ENCODE data around the gene INS.

The INS gene

DNA sequence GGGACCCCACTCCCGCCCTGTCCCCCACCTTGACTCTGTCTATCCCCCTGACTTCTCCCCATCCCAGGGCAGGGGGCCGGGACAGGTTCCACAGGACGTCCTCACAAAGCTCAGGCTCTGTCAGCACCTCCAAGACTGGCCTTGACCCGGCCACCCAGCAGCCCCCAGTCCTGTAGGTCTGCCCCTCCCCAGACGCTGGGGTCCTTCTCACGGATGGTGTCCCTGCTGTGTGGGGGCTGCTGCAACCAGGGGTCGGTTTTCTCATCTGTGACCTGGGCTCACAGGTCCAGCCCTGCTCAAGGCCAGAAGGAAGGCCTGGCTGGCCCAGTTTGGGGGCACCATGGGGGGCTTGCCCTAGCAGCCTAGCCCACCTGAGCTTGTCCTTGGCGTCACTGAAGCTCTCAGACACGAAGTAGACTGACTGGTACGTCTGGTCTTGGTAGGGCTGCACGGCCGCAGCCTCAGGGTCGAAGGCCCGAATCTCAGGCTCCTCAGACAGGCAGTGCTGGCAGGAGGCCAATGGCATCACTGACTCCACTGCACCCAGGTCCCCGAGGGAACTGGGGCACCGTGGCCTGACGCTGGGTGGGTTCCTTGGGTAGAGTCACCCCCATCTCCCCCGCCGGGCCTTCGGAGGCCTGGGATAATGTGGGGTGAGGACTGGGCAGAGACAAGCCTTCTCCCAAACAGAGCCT is 4.0 kb upstream of the INS start:
- peak; percentile 37 for DNase-seq

DNA sequence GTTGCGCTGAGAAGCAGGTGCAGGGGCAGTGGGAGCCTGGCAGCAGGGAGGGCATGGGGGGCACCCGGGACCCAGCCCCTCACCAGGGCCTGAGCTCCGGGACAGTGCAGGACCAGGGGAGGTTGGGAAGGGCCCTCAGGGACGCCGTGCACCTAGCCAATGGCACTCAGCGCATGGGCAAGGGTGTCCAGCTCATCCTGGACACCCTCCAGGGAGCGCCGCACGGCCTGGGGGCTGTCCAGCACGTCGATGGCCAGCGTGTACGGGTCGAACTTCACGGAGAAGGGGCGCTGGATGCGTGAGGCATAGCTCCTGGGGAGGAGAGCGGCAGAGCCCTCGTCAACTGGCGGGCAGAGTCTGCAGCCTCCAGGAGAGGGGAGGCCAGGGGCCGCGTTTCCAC is 3.1 kb upstream of the INS start:
- no peak for DNase-seq

DNA sequence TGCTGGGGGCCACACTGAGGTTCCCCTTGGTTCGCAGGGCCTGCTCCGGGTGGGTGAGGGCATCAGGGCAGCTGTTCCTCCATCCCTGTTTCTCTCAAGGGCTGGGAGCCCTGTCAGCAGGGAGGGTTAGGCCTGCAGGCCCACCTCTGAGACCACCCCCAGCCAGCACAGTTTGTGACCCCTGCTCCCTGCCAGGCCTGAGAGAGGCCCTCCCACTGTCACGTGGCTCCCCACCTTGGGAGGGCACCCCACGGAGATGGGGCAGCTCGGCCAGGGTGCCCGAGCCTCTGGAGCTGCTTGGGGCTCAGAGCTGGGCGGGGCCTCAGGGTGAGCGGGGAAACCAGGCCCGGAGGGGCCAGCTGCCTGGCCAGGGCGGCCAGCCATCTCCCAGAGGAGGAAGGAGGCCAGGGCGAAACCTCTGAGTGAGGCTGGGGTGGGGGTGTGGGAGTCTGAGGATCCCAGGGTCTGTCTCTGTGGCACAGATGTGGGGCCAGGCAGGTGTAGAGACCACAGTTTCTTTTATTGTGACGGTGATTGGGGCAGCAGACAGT is 2.5 kb upstream of the INS start:
- DNase-seq: no peak

DNA sequence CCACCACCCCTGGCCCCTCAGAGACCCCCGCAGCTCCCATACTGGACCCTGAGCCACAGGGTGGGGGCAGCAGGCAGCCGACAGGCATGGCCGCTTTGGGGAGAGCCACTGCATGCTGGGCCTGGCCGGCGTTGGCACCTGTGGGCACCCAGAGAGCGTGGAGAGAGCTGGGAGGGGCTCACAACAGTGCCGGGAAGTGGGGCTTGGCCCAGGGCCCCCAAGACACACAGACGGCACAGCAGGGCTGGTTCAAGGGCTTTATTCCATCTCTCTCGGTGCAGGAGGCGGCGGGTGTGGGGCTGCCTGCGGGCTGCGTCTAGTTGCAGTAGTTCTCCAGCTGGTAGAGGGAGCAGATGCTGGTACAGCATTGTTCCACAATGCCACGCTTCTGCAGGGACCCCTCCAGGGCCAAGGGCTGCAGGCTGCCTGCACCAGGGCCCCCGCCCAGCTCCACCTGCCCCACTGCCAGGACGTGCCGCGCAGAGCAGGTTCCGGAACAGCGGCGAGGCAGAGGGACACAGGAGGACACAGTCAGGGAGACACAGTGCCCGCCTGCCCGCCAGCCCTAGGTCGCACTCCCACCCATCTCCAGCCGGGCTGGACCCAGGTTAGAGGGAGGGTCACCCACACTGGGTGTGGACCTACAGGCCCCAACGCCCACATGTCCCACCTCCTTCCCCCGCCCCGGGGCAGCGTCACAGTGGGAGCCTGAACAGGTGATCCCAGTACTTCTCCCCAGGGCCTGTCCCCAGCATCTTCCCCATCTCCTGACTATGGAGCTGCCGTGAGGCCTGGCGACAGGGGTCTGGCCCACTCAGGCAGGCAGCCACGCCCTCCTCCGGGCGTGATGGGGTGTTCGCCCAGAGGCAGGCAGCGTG is 1.2 kb downstream of the INS start:
- DNase-seq: no peak

DNA sequence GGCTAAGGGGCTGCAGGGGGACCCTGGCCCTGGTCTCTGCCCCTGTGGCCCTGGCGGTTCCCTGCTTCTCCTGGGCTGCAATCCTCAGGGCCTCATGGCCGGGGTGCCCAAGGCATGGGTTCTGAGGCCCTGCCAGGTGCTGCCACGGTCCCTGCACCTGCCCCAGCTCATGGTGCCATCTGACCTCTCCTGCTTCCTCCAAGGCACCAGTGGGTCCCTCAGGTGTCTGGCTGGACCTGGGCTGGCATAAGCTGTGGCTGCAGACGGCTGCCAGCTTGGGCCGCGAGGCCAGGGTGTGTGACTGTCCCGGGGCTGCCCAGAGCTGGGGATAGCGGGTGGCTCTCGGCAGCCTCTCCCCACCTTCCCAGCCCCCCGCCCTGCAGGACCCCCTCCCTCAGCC is 2.0 kb downstream of the INS start:
- no peak for DNase-seq

DNA sequence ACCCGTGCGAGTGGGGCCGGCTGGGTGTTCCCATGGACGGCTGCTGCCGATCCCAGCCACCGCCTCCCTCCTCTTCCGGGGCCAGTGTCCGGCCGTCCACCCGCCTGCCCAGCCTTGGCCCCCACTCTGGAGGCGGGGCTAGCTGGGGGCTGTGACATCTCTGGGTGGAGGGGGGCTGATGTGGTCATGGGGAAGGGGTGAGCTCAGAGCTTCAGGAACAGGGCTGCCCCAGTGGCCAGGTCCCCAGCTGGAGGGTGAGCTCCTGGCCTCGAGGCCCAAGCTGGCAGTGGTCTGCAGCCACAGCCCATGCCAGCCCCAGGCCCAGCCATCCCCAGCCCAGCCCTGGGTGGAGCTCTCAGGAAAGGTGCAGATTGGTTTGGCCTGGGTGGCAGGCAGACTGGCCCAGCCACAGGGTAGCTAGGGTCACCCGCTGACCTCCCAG is 2.7 kb downstream of the INS start:
- DNase-seq: no peak

DNA sequence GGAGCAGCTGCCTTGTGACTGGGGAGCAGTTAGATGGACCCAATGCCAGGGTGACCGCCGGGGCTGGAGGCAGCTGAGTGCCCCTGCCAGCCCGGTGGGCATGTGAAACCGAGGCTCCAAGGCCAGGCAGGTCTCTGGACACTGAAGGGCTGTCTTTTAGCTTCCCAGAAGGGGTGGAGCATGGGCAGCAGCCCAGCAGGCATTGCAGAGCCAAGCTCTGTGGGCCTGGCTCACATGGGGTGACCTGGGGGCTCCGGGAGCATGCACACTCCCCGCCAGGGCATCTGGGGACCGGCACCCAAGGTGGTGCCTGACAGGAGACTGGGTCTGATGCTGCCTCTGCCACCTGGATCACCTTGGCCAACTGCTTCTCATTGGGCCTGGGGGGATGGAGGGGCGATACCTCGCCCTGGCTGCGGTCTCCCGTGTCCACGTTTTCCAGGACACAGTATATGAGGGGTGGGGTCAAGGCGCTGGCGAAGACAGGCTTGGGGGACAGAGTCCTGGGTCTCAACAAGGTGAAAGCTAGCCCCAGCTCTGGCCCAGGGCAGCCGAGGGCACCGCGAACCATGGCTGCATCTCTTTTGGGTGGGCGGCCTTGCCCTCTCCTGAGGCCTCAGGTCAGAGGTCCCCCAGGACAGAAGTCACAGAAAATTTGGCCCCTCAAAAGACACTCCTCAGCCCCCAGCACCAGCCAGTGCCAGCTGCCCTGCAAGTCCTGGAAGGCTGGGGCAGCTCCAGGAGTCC is 3.5 kb downstream of the INS start:
- DNase-seq: no peak

DNA sequence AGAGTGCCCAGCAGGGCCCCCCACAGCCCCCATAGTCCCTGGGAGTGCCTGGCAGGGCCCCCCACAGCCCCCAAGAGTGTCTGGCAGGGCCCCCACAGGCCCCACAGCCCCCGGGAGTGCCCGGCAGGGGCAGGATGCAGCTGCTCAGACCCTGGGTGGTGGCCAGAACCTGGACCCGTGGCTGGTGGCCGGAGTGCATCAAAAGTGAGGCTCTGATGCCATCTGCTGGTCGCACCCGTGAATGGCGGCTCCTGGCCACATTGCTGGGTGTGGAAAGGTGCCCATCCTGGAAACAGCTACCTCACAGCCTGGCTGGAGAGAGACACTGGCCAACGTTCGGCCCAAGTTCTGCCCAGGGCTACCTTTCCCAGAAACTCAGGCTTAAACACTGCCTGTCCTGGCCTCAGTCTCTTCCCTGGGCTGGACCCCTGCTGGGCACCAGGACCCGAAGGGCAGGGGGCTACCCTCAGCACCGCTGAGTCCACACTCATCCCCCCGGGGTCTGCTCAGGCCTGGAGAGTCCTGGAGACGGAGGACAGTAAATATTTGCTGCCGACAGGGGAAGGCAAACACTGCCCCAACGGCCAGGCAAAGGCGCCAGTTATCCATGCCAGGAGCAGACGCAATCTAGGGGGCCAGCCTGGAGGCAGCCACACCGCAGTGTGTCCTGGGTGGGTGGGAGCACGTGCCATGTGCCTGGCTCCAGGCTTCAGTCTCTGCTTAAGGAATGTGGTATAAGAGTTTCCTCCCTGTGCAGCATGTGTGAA is 4.4 kb downstream of the INS start:
- DNase-seq: peak; percentile 85

DNA sequence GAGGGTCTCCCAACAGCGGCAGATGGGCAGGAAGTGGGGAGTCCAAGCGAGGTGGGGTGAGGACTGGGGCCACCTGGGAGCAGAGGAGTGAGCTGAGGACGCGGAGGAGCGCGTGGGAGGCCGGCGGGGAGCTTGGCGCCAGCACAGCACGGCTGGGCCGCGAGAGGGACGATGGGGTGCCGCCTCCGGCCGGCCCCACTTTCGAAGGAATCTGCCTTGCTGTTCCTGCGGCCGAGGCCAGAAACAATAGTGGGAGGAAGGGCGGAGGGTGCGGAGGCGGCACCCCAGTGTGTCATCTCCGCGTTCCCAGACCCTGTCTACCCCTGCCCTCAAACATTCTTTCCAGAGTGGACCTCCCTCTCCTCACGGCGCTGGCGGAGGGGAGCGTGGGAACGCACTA is 5.5 kb downstream of the INS start:
- DNase-seq: no peak

DNA sequence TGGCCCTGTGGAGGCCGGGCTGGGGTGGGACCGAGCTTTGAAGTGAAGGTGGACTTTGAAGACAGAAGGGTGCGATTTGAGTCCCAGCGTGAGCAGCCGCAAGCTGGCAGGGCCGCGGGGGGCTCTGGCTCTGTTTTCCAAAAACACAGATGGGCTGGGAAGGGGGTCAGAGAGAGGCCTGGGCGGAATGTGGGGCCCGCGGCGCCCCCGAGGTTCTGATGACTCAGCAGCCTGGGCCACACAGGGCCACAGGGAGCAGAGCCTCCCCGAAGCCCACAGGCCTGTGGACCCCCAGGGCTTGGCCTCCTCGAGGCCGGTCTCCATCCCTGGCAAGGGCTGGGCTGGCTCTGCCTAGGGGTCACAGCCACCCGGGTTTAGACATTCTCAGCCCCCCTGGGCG is 6.1 kb downstream of the INS start:
- no peak for DNase-seq

DNA sequence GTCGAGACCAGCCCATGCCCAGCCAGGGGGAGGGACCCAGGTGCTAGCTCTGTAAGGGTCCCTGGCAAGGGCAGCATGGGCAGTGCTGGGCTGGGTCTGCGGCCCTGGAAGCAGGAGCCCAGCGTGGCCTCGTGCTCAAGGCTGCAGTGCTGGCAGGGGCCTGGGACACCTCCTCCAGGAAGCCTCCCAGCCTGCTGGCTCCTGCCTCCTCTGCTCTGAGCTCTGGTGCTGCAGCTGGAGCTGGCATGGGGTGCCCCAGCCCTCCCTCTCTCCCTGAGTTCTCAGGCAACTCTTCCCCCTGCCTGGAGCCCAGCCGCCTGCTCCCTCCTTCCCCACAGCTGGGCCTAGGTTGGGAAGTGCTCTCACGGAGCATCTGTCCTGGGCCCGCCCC is 6.8 kb downstream of the INS start:
- no peak for DNase-seq

DNA sequence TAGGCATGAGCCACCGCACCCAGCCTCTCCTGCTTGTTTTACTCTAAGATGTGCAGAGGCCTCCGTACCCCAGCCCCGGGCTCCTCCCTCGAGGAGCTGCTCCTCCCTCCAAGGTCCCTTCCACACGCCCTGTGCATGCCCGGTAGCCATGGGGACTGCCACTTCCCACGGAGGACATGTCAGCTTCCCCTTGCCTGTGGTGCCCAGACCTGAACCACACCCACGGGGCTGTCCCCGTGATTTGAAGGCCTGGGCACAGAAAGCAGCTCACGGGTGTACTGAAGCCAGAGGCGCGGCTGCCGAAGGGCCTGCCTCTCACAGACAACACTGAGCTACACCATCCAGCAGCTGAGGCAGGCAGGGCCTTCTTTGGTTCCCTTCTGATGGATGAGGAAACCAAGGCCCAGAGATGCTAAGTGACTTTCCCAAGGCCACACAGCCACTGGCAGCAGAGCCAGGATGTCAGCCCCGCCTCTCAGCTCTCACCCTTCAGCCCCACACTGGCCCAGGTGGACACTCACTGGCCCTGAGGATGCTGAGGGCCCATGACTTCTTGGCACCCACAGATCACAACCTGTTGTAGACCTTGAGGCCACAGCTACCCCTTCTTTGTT is 7.3 kb downstream of the INS start:
- DNase-seq: no peak

DNA sequence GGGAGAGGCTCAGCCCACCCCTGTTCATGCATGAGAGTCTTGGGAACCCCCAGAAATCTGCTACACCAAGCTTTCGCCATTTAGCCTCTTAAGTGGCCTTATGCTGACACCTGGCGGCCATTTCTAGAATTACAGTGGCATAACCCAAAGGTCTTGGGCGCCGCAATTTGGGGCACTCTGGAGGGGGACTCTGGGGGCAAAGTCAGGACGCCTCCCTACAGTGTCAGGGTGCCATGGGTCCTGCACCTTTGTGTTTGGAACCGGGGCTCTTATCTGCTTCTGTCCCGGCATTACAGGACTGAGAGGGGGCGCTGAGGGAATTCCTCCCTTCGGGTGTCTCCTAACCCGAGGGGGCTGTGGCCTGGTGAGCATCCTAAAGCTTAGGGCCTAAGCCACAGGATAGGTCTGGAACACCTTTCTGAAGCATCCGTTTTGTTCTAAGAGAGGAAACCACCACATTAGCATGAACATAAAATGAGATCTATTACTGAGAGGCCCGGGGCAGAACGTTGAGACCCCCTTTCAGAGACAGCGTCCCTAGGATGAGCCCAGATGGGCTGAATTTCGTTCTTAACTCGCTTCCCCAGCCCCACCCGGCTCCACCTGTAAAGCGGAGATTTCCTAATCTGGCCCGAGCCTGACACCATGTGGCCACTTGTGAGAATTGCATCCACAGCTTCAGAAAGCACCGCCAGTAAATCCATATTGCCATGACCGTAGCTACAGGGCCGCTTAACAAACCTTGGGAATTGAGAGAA is 9.3 kb downstream of the INS start:
- DNase-seq: peak; percentile 92

DNA sequence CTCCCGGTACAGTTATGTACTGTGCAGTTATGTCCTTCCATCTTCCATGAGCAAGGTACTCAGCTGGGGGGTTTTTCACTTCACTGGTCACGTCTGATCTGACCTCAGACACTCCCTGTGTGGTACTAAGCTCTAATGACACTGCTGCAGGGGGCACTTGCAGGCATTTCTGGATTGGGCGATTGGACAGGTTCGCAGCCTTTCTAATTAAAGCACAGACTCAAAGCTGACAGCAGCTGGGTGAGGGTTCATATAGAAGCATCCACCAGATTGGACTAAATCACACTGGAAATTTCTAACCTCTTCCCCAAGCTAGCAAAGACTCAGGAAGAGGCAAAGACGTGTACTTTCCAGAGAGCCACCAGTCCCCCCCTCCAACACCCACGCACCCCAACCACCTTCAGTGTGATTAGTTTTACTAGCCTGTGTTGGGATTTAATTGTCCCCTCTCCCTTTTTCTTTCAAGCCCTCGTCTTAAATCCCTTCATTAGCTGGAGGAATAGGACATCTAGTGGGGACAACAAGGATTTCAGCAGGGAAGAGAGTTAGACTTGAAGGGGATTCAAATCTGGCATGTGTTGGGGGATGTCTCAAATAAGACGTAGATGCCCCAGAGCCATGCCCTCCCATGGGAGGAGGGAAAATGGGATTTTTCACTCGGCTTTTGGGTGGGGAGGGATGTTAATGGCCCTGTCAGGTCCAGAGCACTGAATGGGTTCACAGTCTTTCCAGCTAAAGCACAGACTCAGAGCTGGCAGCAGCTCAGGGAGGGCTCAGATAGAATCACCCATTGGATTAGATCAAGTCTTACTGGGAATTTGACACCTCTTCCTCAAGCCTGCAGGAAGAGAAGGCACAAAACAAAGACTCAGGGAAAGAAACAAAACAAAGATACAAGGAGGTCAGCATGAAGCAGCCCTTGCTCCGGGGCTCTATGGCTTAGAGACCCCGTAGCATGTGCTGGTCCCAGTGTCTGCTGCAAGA is 10.9 kb downstream of the INS start:
- no peak for DNase-seq

DNA sequence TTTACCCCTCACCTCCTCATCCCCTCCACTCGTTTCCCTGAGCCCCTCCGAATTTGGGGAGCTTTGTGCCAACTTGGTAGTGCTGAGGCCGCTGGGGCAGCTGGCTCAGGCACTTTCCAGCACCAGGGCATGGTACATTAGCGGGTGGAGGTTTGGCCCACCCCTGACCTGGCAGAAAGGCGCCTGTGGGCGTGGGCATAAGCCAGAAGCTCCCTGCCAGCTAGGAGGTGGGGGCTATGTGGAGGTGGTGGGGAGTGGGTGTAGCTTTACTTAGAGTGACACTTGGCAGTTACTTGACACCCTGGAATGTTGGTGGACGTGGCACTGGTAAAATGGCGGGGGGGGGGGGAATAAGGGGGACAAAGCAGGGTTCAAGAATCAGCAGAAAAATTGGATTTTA is 11.5 kb downstream of the INS start:
- no peak for DNase-seq

DNA sequence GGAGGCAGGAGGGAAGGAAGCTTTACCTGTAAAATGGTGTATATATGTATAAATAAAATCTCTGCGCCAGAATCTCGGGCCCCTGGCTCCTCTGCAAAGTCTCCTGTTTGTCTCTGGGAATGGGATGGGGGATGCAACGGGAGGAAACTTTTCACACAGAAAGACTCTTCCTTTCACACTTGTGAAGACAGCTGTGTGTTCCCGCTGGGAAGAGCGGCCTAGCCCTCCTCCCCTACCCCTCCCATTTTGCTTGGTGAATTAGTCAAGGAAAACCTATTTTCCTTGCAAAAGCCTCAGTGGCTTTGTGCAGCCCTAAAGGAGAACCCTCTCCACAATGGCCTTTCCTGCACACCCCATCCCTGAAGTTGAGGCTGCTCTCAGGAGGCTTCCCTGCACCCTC is 12.4 kb downstream of the INS start:
- no peak for DNase-seq

DNA sequence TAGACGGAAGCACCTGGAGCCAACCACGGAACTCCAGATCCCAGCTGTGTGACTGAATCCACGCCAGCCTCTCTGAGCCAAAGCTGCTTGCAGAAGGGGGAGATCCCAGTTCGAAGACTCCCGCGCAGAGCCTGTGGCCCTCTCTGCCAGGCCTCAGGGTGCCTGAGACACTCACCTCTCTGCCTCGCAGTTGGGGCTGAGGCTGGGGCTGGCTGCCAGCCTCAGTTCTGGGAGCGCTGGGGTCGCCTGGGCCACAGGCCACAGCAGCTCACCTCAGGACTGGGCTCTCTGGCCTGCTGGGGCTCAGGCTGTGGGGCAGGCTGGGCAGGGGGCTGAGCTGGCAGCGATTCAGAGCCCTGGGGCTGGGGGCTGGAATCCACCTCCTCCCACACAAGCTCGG is 13.6 kb downstream of the INS start:
- DNase-seq: no peak

DNA sequence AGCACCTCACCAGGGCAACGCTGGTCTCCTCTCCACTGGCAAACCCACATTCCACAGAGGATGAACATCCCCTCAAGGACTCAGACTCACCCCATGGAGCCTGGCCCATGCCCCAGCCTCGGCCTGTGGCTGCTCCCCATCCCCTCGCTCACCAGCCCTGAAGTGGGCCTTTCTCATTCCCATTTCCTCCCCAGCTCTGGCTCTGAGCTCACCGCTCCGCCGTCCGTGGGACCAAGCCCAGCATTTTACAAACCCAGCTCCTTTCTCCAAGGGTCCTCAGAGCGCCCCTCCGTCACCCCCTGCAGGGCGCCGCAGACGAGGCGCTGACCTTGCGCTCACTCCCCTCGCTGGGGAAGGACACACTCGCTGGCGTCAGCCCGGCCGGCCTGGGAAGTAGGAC is 15.0 kb downstream of the INS start:
- DNase-seq: no peak

DNA sequence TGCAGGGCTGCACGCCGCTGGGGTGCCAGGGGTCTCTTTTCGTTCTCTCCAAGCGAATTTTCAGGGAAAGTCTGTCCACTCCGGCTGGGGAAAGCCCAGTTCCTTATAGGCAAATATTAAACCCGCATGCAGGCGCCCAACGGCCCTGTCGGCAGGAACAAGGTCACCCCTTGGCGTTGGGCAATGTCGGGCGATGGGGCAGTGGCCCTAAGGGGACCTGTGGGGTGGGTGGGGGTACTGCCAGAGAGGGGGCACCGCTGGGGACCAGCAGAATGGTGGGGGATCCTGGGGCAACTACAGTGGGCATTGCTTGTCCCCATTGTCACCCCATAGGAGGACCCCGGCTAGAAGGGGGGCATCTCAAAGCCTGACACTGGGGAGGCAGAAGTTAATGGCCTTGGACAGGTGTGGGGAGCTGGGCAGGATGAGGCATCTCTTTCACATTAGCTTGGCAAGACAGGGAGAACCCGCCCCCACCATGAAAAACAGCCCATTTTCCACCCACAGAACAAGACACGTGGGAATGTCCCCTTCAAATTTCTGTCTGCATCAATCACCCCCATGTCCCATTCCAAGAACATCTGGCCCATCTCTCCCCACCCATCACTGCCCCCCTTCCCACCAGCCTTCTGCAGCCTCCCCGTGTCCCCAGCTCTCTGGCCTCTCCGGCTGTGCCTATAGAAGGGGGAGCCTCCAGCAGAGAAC is 16.3 kb downstream of the INS start:
- DNase-seq: no peak

Measured in DMS53 (cell line).